HG03457 (cell line): ENCODE measurements around the gene VSTM2B.

Experiments used
- ATAC-seq: cut with Tn5 transposase; IDR thresholded peaks from one replicate; pipeline ENCODE4 v1.9.1; 2021; ENCODE audit warnings: moderate number of reproducible peaks; ENCODE audit not compliant: unreplicated experiment

Gene VSTM2B

DNA sequence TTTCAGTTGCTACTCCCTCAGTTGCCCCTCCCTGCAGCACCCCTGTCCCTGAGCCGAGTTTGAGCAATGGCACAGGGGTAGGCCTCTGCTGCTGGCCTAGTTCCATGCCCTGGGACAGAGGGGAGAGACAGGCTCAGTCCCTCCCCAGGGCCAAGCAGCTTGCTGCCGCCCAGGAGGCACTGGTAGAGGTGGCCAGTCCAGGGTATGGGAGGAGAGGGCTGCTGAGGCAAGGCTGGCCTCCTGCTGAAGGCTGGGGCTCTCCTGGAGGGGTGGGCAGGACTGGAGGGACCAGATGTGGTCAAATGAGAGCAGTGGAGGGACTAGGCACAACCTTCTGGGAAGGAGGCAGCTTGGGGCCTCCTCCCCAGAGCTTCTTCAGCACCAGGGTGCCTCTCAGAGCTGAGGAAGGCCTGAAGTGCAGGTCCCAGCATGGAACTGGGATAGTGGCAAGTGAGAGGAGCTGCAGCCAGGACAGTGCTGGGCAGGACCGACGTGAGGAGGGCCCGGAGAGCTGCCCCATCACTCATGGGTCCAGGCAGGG, 29.8 kb upstream of the VSTM2B start:
- ATAC-seq, result no peak

DNA sequence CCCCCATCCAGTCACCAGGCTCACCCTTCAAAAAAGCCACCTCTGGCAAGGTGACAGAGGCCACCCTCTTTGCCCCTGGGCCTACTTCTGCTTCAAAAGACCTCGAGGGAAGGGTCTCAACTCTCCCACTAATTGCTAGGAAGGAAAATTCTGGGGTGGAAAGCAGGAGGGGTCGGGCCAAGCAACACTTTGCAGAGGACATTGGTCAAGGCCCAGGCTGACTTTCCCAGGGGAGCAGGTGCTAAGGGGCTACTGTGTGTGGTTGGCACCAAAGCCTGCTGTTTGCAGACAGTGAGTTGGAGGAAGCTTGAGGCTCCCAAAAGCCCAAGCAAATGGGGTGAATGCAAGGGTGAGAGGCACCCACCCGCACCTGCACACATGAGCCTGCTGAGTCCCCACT, 28.6 kb upstream of the VSTM2B start:
- ATAC-seq, result no peak

DNA sequence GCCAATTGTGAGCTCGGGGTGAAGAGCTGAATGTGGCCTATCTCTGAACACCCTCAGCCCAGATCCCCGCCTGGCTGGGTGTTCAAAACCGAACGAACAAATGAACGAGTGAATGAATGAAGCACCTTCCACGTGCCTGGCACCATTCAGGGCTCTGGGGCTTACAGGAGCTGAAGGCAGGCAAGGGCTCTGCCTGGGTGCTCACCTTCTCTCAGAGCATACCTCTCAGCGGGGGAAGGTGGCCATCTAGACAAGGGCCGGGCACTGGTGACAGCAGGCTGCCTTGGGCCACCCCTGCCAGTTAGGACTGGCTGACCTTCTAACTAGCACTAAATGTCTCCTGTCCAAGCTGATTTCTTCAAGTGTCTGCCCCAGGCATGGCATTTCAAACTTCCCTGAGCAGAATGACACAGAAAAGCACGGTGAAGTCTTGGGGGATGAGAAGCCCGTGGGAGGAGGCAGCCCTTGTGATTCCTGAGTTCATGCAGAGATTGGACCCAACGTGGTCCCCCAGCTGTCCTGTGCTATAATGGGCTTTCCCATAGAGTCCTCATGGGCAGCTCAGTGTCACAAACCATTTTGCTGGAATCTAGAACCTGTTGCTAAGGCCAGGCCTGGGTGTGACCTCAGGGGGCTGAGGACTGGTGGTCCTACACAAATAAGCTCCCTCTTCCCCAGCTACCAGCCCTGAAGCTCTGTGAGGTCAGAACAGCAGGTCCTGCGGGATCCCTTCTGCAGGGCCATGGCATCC, 27.9 kb upstream of the VSTM2B start:
- ATAC-seq, result no peak

DNA sequence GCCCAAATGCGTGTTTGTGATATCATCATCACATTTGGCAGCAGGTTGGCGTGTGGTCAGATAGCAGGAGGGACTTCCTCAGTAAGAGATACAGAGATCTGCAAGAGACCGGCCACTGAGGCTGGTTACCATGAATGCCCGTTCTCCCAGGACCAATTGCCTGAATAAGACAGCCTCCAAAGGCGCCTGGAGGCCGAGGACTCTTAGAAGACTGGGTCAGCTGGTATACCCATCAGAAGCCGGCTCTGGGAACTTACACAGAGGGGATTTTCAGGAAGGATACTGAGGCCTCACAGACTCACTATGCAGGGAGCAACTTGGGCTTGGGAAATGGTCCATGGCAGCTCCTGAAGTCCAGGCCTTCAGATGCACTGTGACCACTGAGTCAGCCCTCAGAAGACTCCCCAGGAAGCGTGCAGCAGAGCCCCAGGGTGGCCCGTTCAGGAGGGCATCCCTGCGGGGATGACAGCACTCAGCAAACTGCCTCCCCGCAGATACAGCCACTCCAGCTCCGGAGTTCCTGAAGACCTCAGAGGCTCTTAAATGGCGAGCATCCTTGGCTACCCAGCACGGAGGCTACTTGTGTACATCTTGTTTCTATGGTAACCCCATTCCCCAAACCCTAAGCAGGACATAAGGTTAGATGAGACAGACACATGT, 26.4 kb upstream of the VSTM2B start:
- ATAC-seq, result no peak

DNA sequence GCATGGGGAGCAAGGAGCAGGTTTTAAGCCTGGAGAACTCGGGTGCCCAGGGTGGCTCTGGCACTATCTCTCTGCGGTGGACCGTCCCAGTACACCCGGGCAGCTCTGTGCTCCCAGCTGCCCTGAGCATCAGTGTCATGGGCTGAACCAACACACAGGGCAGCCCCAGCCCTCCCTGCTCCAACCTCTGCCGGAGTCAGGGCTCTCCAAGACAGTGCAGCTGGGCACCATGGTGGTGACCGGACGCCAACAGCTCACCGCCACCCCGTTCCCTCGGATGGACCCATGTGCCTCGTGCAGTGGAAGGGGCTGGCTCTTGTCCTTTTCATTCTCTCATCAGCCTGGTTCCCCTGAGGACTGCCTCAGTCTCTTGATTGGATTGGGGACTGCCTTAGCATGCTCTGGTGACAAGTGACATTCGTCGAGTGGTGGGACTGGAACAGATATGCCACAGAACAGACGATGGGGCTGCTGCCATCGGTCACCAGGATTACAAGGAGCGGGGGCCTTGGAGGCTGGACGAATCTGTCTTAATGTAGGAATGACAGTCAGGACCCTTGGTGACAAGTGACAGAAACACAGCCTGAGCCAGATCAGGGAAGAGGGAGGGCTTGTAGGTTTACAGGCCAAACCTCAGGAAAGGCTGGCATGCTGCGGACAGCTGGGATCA, 25.7 kb upstream of the VSTM2B start:
- ATAC-seq, result no peak

DNA sequence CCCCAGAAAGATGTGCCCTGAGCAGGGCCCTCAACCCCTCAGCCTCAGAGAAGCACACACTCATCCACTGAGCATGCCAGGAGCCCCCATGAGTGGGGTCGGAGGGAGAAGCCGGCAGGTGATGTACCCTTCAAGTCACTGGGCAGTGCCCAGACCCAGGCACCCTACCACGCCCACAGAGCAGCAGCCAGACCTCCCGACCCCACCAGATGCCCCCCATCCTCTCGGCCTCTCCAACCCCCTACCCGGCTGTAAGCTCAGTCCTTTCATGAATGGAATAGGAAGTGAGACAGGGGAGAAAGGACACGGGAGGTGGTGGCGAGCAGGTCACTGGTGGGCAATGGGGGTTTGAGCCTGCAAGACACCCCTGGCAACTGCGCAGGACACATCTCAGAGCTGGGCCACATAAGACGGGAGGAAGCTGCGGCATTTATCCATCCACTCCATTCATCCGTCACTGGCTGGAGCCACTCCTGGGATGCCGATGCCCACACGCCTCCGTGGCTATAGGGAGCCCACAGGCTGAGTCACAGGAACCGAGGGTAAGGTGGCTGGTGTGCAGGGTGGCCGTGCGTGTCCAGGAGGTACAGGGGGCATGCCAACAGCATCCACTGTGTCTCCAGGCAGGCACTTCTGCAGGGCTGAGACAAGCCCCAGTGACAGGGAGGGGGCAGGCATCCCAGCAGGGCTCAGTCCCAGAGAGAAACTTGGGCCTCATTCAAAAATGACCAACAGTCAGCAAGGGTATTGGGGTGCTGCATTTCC, 23.8 kb upstream of the VSTM2B start:
- no peak for ATAC-seq

DNA sequence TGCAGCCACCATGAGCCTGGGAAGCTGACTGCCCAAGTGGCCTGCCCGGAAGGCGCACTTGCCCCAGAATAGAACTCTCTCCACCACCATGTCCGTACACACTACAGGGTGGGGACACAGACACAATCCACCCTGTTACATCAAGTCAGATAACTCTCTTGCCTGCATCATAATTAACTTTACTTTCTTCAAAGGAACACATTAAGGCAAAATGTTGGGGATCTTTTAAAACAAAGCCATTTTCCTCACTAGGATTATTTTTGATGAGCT, 23.3 kb upstream of the VSTM2B start:
- ATAC-seq, result no peak

- no peak for ATAC-seq
Measured at GRCh38 chr19:29503140-29503758, 22.5 kb upstream of the VSTM2B start.

DNA sequence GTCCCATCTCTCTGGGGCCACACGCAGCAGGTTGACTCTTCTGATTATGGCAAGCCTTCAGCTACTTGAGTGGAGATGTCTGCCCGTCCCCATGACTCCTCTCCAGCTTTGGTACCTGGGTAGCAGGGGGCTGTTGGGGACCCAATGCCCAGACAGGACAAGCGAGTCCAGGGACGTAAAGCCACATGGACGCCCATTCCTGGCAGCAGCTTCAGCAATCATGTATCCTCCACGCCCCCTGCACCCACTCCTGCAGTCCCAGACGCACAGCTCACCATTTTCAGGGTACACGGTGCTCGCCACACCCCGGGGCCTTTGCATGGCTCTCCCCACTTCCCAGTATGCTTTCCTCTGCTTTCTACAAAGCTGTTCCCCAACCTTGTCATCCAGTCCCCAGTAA, 22.0 kb upstream of the VSTM2B start:
- no peak for ATAC-seq

DNA sequence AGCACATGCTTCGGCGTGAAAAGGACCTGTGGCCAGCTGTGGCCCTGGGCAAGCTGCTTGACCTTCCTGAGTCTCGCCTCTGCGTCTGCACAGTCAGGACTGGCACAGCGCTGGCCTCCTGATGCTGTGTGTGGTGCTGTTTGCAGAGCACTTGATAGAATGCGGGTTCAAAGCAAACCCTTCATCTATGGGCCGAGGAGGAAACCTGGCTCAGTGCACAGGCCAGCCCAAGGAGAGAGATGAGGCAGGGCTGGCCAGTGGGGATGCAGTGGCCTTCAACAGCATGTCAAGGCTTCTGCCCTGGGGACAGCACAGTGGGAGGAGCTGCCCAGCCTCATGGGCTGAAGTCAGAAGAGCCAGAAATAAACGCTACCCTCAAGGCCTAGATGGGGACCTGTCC, 21.3 kb upstream of the VSTM2B start:
- no peak for ATAC-seq

DNA sequence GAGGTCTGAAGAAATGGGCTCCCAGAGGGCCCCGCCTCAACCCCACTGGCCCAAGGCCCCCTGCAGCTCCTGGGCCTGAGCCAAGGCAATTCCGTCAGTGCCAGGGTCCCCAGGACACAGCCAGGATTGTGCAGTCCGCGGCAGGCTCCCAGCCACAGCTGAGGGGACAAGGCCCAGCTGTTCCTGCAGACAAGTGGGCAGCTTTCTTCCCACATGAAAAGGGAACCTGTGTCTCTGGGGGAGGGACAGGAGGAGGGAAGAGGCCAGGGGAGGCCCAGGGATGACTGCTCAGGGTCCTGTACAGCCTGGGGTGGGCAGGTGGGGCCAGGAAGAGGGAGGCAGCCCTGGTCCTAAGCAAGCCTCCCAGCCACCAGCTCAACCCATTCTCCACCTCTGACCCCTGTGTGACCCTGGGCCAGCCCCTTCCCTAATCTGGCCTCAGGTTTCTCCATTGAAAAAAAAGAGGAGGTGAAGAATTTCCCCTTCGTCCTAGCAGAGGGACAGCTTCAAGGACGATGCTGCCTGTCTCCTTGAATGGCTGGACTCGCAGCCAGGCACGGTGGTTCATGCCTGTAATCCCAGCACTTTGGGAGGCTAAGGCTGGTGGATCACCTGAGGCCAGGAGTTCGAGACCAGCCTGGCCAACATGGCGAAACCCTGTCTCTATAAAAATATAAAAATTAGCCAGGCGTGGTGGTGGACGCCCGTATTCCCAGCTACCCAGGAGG, 20.5 kb upstream of the VSTM2B start:
- no peak for ATAC-seq

- no peak for ATAC-seq
Measured at GRCh38 chr19:29506619-29506911, 19.2 kb upstream of the VSTM2B start.

DNA sequence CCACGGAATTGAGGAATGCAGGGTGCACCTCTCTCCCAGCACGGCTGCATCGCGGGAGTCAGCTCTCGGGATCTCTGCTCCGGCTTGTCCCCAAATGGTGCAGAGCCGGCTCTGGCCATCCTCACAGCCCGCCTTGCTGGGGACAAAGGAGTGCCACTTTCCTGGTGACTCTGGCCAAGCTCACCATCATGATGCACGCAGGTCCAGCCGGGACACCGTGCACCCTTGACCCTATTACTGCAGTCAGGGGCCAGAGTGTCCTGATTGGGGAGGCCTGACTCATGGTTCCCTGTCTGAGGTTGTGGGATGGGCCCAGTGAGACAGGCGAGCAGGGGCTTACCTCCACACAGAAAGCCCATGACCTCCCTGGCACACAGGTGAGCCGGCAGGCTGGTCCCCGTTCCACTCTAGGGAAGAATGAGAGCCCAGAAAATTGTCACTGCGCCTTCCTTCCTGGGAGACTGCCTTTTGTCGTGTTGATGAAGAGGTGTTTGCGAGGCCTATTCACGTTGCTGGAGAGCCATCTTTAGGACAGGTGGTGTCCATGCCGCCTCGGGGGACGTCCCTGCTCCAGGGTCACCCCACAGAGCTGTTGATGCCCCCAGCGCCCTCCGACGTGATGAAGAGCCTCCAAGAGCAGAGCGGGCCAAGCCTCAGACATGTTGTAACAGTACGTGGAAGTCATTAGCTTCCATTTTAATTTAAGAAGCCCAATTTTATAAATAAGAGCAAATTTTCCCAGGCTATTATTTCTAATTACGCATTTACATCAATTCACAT, 18.5 kb upstream of the VSTM2B start:
- ATAC-seq, result no peak

DNA sequence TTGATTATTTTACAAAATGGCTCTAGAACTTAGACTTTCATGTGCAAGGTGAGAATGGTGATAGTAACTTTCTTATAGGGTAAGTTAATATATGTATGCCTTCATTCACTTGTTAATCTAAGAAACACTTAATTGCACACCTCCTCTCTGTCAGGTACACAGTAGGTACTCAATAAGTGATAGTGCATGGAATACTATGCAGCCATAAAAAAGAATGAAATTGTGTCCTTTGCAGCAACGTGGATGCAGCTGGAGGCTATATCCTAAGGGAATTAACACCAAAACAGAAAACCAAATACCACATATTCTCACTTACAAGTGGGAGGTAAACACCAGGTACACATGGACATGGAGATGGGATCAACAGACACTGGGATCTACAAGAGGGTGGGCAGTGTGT, 17.6 kb upstream of the VSTM2B start:
- ATAC-seq, result no peak

DNA sequence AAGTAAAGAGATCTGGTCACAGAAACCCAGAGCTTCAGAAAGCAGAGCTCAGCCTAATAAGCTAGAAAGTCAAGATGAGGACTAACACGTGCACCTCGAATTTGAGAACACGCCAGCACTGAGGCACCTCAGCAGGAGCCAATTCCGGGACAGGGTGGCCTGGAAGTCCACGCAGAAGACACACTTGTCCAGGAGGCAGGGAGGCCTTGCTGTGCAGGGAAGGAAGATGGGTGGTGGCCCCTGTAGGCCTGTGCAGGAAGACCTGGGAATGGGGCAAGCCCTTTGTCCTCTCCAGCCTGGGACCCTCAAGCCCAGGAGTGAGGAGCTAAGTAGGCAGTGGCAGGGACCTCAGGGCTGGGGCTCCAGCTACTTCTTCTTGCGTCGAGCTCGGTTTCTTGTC, 16.3 kb upstream of the VSTM2B start:
- ATAC-seq, result no peak

DNA sequence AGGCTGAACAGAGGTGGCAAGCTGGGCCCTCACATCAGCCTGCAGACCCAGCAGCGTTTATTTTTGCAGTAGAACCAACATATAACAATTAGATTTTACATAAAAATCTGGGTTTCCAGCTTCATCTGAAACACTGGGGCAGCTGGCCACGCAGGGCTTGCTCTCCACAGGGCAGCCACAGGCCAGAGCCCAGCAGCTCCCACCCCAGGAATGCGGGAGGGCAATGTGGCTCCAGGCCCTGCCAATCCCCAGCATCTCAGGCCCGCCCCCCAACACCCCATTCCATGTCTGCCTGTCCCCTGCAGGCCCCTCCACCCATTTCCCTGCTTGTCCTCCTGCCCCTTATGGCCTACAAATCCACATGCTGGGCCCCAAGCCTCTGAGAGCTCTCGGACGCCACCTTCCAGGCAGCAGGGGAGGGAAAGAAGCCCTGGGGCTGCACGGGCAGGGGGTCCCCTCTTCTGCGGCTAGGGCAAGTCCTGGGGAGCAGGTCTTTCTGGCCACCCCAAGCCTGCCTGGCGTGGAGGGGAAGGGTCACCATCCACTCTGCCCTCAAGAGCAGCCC, 15.0 kb upstream of the VSTM2B start:
- no peak for ATAC-seq

- ATAC-seq, result no peak
Measured at GRCh38 chr19:29511768-29512167, 14.0 kb upstream of the VSTM2B start.

DNA sequence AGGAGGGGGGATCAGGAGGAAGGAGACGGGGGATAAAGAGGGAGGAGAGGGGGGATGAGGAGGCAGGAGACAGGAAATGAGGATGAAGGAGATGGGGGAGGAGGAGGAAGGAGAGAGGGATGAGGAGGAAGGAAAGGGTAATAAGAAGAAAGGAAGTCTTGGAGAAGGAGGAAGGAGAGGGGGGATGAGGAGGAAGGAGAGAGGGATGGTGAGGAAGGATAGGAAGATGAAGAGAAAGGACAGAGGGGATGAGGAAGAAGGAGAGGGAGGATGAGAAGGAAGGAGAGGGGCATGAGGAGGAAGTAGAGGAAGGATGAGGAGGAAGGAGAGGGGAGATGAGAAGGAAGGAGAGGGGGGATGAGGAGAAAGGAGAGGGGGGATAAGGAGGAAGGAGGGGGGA, 13.0 kb upstream of the VSTM2B start:
- no peak for ATAC-seq

DNA sequence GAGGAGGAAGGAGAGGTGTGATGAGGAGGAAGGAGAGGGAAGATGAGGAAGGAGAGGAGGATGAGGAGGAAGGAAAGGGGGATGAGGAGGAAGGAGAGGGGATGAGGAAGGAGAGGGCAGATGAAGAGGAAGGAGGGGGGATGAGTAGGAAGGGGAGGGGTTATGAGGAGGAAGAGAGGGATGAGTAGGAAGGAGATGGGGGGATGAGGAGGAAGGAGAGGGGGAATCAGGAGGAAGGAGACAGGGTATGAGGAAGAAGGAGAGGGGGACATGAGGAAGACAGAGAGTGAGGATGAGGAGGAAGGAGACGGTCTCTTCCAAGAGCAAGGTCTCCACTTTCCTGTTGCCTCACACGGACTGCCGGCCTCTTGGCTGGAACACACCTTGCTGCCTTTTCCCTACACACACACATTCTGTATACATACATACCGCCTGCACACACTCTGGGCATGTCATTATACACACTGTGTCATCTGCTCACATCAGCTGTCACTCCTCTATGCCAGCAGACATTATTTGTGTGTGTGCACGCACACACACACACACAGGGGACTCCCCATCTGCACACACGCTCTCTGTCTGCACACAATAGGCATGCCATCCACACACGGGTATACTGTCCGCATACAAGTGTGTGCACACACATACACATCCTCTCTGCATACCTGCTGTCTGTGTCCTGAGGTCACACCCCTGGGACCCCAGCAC, 11.1 kb upstream of the VSTM2B start:
- no peak for ATAC-seq
